ENCODE measurements around the gene CDH4. TPM values are rescaled to one million over a fixed set of nuclear protein-coding genes. Genes with fewer than 3 reads are reported as not detected.

CDH4 gene
- total and polyA plus RNA-seq, 2 donors (not counting 1 experiment from before 2014, with no cell fraction given), result not detected

DNA sequence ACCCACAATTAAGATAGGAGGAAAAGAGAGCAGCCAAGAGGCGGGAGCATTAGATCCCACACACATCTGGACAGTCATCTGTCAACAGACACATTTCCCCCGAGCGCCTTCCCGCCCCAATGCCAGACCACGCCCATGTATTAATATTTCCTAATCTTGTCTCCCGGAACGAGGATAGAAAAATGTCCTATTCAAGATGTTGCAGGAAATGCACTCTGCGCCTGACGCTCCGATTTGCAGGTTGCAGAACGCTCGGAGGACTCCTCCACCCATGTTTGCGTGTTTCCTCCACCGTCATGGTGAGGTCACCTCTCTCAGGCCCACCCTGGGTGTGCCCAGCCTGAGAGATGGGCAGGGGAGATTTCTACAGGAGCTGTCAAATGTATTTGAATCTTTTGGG lies 598.4 kb downstream of the CDH4 start:
- H3K9me3 Mint-ChIP-seq (ENCODE audit: insufficient read depth), result no peaks in the 10 kb centered on the region
- WGBS (ENCODE audit: insufficient coverage), result 90% methylated on average over 13 of the region's 14 CpGs

DNA sequence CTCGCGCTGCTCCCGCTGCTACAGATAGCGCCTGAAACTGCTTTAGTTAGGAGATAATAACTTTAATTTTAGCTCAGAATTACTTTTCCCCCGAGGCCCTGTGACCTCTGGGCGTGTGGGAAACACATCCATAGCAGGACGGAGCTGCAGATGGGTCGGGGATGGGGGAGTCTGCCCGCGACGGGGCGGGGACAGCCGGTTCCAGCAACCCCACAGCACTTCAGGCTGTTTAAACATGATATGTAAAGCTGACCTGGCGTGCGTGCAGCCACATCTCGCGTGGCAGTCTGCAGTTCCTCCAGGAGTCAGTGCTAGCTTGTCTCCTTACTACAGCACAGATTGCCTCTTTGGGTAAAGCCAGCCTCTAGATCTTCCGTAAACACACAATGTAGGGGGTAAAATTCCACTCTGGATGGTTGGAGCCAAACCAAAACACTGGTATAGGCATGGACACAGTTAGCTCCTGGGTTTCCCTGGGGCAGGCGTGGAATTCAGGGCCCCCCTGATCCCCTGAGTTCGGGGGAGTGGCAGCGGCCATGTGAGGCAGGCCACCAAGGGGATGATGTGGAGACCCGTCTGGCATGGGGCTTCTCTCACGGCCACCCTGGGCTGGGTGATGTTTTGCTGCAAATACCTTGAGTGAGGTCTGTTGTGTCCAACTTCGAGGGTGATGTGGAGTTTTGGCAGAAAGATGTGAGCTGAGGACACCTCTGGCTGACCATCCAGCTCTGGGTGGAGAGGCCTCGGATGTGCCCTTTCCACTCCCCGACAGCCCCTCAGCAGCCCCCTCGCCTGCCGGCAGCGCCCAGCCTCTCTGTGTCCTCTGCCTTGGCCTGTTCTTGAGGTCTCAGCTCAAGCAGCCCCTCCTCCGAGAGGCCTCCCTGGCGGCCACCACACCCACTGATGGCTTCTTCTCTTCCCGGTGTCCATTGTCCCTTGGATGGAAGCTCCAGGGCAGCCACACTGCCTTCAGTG lies 599.2 kb downstream of the CDH4 start:
- DNase-seq, result no peak
- POLR2A ChIA-PET, result no interaction called here
- no peak overlapping the region for H2AFZ ChIP-seq (ENCODE audit: insufficient read depth, low read depth, low read length, poor library complexity, severe bottlenecking)
- 83% methylated on average over 24 of the region's 32 CpGs for WGBS (ENCODE audit: insufficient coverage)
- H3K4me2 ChIP-seq (replicated peaks; ENCODE audit: low read depth, low read length, poor library complexity, severe bottlenecking), result no peak overlapping the region
- ATAC-seq (ENCODE audit: low read depth), result no peak
- H3K36me3 ChIP-seq (replicated peaks in 1 of 2; ENCODE audit: control extremely low read depth in 1 of 2, control insufficient read depth in 1 of 2, extremely low read depth in 1 of 2, insufficient read depth in 2 of 2, low read length in 1 of 2), result no peaks in the 10 kb centered on the region
- H3K9ac ChIP-seq (ENCODE audit: low read length), result no peak overlapping the region
- intact Hi-C loops (cut with micrococcal nuclease), result no loop called here
- no peaks in the 10 kb centered on the region for H3K27me3 Mint-ChIP-seq
- no peaks in the 10 kb centered on the region for H4K20me1 ChIP-seq (ENCODE audit: control insufficient read depth, insufficient read depth, low read length, poor library complexity, severe bottlenecking)
- CTCF ChIA-PET, result no interaction called here
- H3K9me3 ChIP-seq (ENCODE audit: control extremely low read depth in 1 of 3, control insufficient read depth in 2 of 3, insufficient read depth in 1 of 3, low read length in 2 of 3), result peaks cover 0 to 52% (median 0%) of the 10 kb centered on the region in 3 donors
- H3K4me1 Mint-ChIP-seq, result no peaks in the 10 kb centered on the region
- no peaks in the 10 kb centered on the region for H3K9me3 Mint-ChIP-seq (ENCODE audit: insufficient read depth)
- H3K27ac Mint-ChIP-seq, result no peak overlapping the region
- H3K4me3 ChIP-seq (ENCODE audit: control extremely low read depth in 1 of 5, extremely low read depth in 1 of 5, insufficient read depth in 1 of 5, low read depth in 2 of 5, low read length in 4 of 5), result no peak overlapping the region
- H3K4me3 Mint-ChIP-seq, result no peak overlapping the region
- no peaks in the 10 kb centered on the region for H3K79me2 ChIP-seq (ENCODE audit: control insufficient read depth, insufficient read depth, low read length)
- TF ChIP-seq, protein P1, sequence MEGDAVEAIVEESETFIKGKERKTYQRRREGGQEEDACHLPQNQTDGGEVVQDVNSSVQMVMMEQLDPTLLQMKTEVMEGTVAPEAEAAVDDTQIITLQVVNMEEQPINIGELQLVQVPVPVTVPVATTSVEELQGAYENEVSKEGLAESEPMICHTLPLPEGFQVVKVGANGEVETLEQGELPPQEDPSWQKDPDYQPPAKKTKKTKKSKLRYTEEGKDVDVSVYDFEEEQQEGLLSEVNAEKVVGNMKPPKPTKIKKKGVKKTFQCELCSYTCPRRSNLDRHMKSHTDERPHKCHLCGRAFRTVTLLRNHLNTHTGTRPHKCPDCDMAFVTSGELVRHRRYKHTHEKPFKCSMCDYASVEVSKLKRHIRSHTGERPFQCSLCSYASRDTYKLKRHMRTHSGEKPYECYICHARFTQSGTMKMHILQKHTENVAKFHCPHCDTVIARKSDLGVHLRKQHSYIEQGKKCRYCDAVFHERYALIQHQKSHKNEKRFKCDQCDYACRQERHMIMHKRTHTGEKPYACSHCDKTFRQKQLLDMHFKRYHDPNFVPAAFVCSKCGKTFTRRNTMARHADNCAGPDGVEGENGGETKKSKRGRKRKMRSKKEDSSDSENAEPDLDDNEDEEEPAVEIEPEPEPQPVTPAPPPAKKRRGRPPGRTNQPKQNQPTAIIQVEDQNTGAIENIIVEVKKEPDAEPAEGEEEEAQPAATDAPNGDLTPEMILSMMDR (IDR thresholded peaks at IDR 0.05), result no peak
- no peak for TF ChIP-seq EZH2 (IDR thresholded peaks at IDR 0.05; ENCODE audit: borderline replicate concordance, insufficient read depth, low read depth, low read length, poor library complexity, severe bottlenecking)
- H3K27ac ChIP-seq (ENCODE audit: low read length in 2 of 2), result no peak overlapping the region
- no peaks in the 10 kb centered on the region for H3K27me3 ChIP-seq (replicated peaks in 1 of 4; ENCODE audit: control extremely low read depth in 1 of 4, control insufficient read depth in 3 of 4, insufficient read depth in 4 of 4, low read length in 3 of 4)
- no peaks in the 10 kb centered on the region for H3K4me1 ChIP-seq (ENCODE audit: control insufficient read depth in 2 of 2, insufficient read depth in 2 of 2, low read length in 2 of 2)

More for the DNA sequence above, 598.4 kb downstream of the CDH4 start:
- ATAC-seq (ENCODE audit: low read depth) (no peak), DNase-seq (no peak)
- no peak overlapping the region for H2AFZ ChIP-seq (ENCODE audit: insufficient read depth, low read depth, low read length, poor library complexity, severe bottlenecking)
- Mint-ChIP-seq H3K4me3 (no peak overlapping the region), H3K27me3 (no peaks in the 10 kb centered on the region), H3K4me1 (no peaks in the 10 kb centered on the region), H3K27ac (no peak overlapping the region)
- no peak overlapping the region for H3K9ac ChIP-seq (ENCODE audit: low read length)
- H3K4me2 ChIP-seq (replicated peaks; ENCODE audit: low read depth, low read length, poor library complexity, severe bottlenecking), result no peak overlapping the region
- H3K27me3 ChIP-seq (replicated peaks in 1 of 4; ENCODE audit: control extremely low read depth in 1 of 4, control insufficient read depth in 3 of 4, insufficient read depth in 4 of 4, low read length in 3 of 4), result no peaks in the 10 kb centered on the region
- no peaks in the 10 kb centered on the region for H4K20me1 ChIP-seq (ENCODE audit: control insufficient read depth, insufficient read depth, low read length, poor library complexity, severe bottlenecking)
- no peaks in the 10 kb centered on the region for H3K79me2 ChIP-seq (ENCODE audit: control insufficient read depth, insufficient read depth, low read length)
- H3K4me3 ChIP-seq (ENCODE audit: control extremely low read depth in 1 of 5, extremely low read depth in 1 of 5, insufficient read depth in 1 of 5, low read depth in 2 of 5, low read length in 4 of 5), result no peak overlapping the region
- no peaks in the 10 kb centered on the region for H3K4me1 ChIP-seq (ENCODE audit: control insufficient read depth in 2 of 2, insufficient read depth in 2 of 2, low read length in 2 of 2)
- no peak for TF ChIP-seq EZH2 (IDR thresholded peaks at IDR 0.05; ENCODE audit: borderline replicate concordance, insufficient read depth, low read depth, low read length, poor library complexity, severe bottlenecking)
- TF ChIP-seq, protein P1 (IDR thresholded peaks at IDR 0.05), result no peak
- no peaks in the 10 kb centered on the region for H3K36me3 ChIP-seq (replicated peaks in 1 of 2; ENCODE audit: control extremely low read depth in 1 of 2, control insufficient read depth in 1 of 2, extremely low read depth in 1 of 2, insufficient read depth in 2 of 2, low read length in 1 of 2)
- POLR2A ChIA-PET, result no interaction called here
- intact Hi-C loops (cut with micrococcal nuclease), result no loop called here
- CTCF ChIA-PET, result no interaction called here
- no peak overlapping the region for H3K27ac ChIP-seq (ENCODE audit: low read length in 2 of 2)
- H3K9me3 ChIP-seq (ENCODE audit: control extremely low read depth in 1 of 3, control insufficient read depth in 2 of 3, insufficient read depth in 1 of 3, low read length in 2 of 3), result peaks cover 0 to 44% (median 0%) of the 10 kb centered on the region in 3 donors

Data from B cell (primary cell).